Lower leg skin (tissue), 4 donors: ENCODE results near the gene SDK1. TPM values are rescaled to one million over a fixed set of nuclear protein-coding genes. Genes with fewer than 3 reads are reported as not detected.

ENCODE experiments used
- DNase-seq, 2 donors: peaks; one replicate each; pipeline ENCODE4 v3.0.0-alpha.2; 2019; ENCODE audit warnings: low spot score in 2 of 2
- H3K4me3 ChIP-seq: fragments of 200-600 bp; sonication (generic); 2 replicates; pipeline ENCODE4 v1.5.1; 2017; ENCODE audit warnings: mild to moderate bottlenecking, low read depth; ENCODE audit not compliant: poor library complexity, severe bottlenecking
- CTCF ChIP-seq, 3 donors: fragments of 450-650 bp; IDR thresholded peaks; one replicate each; pipeline ENCODE4 v1.5.1; 2016; ENCODE audit warnings: antibody characterized with exemption in 3 of 3, mild to moderate bottlenecking in 3 of 3, moderate library complexity in 2 of 3
- POLR2A ChIP-seq, 2 donors: fragments of 450-650 bp; IDR thresholded peaks; one replicate each; pipeline ENCODE4 v1.6.1; 2016 to 2017; ENCODE audit warnings: antibody characterized with exemption in 2 of 2, mild to moderate bottlenecking in 1 of 2, moderate library complexity in 1 of 2
- WGBS, 2 donors: methylation state at CpG; one replicate each; pipeline ENCODE4 v1.1.5; 2018; 5-methylcytosine and 5-hydroxymethylcytosine counted together
- intact Hi-C: fragments of 100-400 bp; cut with DNase I; formaldehyde crosslinking; loops from one replicate; pipeline ENCODE4 v1.15.0; 2023; ENCODE audit warnings: low total_unique reads
- total RNA-seq, 4 donors: library from RNA; depleted of rRNA; stranded (reverse); fragments of >200 nt; gene quantifications; one replicate each; pipeline ENCODE4 v1.1.0, GENCODE V29; 2016

Gene SDK1
- total RNA-seq, 4 donors from 2014 or later, result 1.9 to 7.2 (median 5.1) TPM

- DNase-seq, result no peak
- TF ChIP-seq POLR2A (IDR thresholded peaks at IDR 0.05), result no peak
- TF ChIP-seq CTCF (IDR thresholded peaks at IDR 0.05), result no peak
- intact Hi-C loops, result no loop called here
- H3K4me3 ChIP-seq, result no peak overlapping the region
- 97 to 98% methylated on average over 1 of the region's 1 CpG for WGBS, 2 donors
Observed at GRCh38 chr7:3455806-3456595, 154.9 kb downstream of the SDK1 start.

GRCh38 chr7:3459111-3459510 is 158.1 kb downstream of the SDK1 start:
- WGBS, 2 donors, result 79 to 81% methylated on average over 2 of the region's 2 CpGs
- TF ChIP-seq POLR2A (IDR thresholded peaks at IDR 0.05) (no peak), CTCF (IDR thresholded peaks at IDR 0.05) (no peak)
- intact Hi-C loops, result no loop called here
- H3K4me3 ChIP-seq, result no peak overlapping the region
- DNase-seq, result no peak

GRCh38 chr7:3461923-3462322 is 160.9 kb downstream of the SDK1 start:
- DNase-seq, result no peak
- no peak overlapping the region for H3K4me3 ChIP-seq
- no peak for TF ChIP-seq POLR2A (IDR thresholded peaks at IDR 0.05)
- no peak for TF ChIP-seq CTCF (IDR thresholded peaks at IDR 0.05)
- intact Hi-C loops, result no loop called here
- 92 to 94% methylated on average over 7 to 8 of the region's 8 CpGs for WGBS, 2 donors

DNA sequence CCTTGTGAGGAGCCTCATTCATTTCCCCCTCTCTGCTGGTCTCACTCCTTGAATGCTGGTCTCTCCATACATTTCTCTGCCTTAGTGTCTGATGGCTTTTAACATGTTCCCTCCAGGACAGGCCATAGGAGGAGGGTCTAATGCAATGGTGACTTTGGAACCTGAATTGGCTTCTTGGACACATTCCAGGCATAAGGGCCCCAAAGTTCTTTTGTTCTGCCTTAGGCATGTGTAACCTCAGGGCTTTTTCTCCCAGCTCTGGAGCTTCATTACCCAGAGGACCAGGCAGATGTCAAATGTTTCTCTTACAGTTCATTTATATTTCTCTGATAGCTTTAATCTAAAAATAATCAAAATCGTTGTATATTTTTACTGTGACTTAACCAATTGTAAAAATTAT is 162.6 kb downstream of the SDK1 start:
- intact Hi-C loops, result no loop called here
- WGBS, 2 donors, result 59 to 67% methylated on average over 1 of the region's 1 CpG
- TF ChIP-seq POLR2A (IDR thresholded peaks at IDR 0.05) (no peak), CTCF (IDR thresholded peaks at IDR 0.05) (no peak)

DNA sequence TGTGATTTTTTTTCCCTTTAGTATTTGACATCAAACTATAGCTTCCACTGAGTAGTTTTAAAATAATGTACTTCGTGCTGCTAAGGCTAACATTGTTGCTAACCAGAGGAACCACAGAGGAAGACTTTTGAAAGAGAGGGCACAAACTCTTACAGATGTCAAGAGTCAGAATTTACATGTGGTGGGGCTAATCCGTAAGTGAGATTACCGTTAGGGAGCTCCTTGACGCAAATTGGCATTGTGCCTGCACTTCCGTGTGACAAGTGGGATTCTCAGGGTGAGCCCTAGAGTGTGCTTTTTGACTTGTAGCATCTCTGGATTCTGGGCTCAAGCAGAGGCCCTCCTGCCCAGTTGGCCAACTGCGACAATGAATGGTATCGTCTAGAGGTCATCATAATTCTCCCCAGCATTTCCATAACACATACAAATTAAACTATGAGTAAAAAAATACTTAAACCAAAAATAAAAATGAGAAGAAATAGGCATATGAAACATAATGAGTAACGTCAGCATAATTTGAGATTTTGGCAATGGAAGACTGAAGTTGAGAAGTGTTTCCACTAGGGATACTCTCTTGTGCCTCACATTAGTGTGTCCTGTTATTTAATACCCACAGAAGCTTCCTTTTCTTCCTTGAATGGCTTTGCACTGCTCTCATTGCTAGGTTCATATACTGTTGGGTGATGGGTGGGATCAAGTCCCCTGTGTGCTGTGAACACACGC is 164.0 kb downstream of the SDK1 start:
- no peak for DNase-seq
- WGBS, 2 donors, result 85 to 88% methylated on average over 9 of the region's 9 CpGs
- intact Hi-C loops, result no loop called here
- H3K4me3 ChIP-seq, result no peak overlapping the region
- no peak for TF ChIP-seq POLR2A (IDR thresholded peaks at IDR 0.05)
- no peak for TF ChIP-seq CTCF (IDR thresholded peaks at IDR 0.05)

More for the DNA sequence above, 162.6 kb downstream of the SDK1 start:
- DNase-seq, result no peak
- H3K4me3 ChIP-seq, result no peak overlapping the region
